ENCODE data around the gene THSD7B.

GRCh38 chr2:137300987-137301386, 535.6 kb downstream of the THSD7B start:
- TF ChIP-seq EZH2 (IDR thresholded peaks at IDR 0.05) (no peak), CTCF (IDR thresholded peaks at IDR 0.05) (no peak), EZH2phosphoT487 (IDR thresholded peaks at IDR 0.05) (no peak)

Data from neural progenitor cell (in vitro differentiated cells).